Body of pancreas (tissue), 4 donors: Measurements from ENCODE around the gene MIF4GD. TPM values are rescaled to one million over a fixed set of nuclear protein-coding genes. Genes with fewer than 3 reads are reported as not detected.
"Not testable (repeated sequence)": the region's sequence is repeated elsewhere in the genome, so short reads cannot be mapped to it uniquely, and the experiment has no call there.

Experiments
- ATAC-seq: fragments of 150-250 bp; one replicate; pipeline ENCODE4 v1.9.1; 2016
- DNase-seq, 4 donors: peaks; one replicate each; pipeline ENCODE4 v3.0.0-alpha.2; 2019
- H3K27ac ChIP-seq, 4 donors: fragments of 200-600 bp; sonication (generic); 1 replicate in 3 of 4; 2 replicates in 1 of 4; pipeline versions ENCODE4 v1.5.1 to v1.6.1; 2016 to 2019; ENCODE audit warnings: mild to moderate bottlenecking in 1 of 4, mixed read lengths in 1 of 4, moderate library complexity in 1 of 4
- H3K27me3 ChIP-seq, 2 donors: fragments of 200-600 bp; sonication (generic); one replicate each; pipeline ENCODE4 v1.6.0; 2016; ENCODE audit warnings: mild to moderate bottlenecking in 1 of 2
- H3K36me3 ChIP-seq, 2 donors: fragments of 200-600 bp; sonication (generic); replicated peaks in 1 of 2; 2 replicates each; pipeline ENCODE4 v1.5.1; 2016; ENCODE audit warnings: low read depth in 2 of 2; ENCODE audit not compliant: insufficient read depth in 1 of 2
- H3K4me1 ChIP-seq: fragments of 200-600 bp; sonication (generic); one replicate; pipeline ENCODE4 v1.6.0; 2016
- H3K4me3 ChIP-seq, 2 donors: fragments of 200-600 bp; sonication (generic); 1 replicate in 1 of 2; 2 replicates in 1 of 2; pipeline ENCODE4 v1.5.1; 2016 to 2019
- H3K9me3 ChIP-seq, 3 donors: fragments of 200-600 bp; sonication (generic); 1 replicate in 2 of 3; 2 replicates in 1 of 3; pipeline ENCODE4 v1.5.1; 2016
- CTCF ChIP-seq, 7 experiments: fragments of 450-650 bp in 4 of 7; fragments of 200-600 bp in 3 of 7; sonication (generic) in 3 of 7; IDR thresholded peaks; one replicate each; pipeline ENCODE4 v1.5.1; 2016 to 2019; ENCODE audit warnings: antibody characterized with exemption in 7 of 7
- POLR2A ChIP-seq, 3 donors: fragments of 450-650 bp; IDR thresholded peaks; one replicate each; pipeline ENCODE4 v1.6.1; 2016; ENCODE audit warnings: antibody characterized with exemption in 3 of 3, mild to moderate bottlenecking in 2 of 3
- WGBS, 2 donors: methylation state at CpG; one replicate each; pipeline ENCODE4 v1.1.5; 2017; 5-methylcytosine and 5-hydroxymethylcytosine counted together
- intact Hi-C: fragments of 100-400 bp; cut with DNase I; formaldehyde crosslinking; loops from one replicate; pipeline ENCODE4 v1.15.1; 2023
- total RNA-seq, 2 donors: library from RNA; depleted of rRNA; stranded (reverse); fragments of >200 nt; gene quantifications; one replicate each; pipeline ENCODE4 v1.1.0, GENCODE V29; 2016

The MIF4GD gene
- total RNA-seq, 2 donors from 2014 or later: 20.5 to 26.4 TPM

DNA sequence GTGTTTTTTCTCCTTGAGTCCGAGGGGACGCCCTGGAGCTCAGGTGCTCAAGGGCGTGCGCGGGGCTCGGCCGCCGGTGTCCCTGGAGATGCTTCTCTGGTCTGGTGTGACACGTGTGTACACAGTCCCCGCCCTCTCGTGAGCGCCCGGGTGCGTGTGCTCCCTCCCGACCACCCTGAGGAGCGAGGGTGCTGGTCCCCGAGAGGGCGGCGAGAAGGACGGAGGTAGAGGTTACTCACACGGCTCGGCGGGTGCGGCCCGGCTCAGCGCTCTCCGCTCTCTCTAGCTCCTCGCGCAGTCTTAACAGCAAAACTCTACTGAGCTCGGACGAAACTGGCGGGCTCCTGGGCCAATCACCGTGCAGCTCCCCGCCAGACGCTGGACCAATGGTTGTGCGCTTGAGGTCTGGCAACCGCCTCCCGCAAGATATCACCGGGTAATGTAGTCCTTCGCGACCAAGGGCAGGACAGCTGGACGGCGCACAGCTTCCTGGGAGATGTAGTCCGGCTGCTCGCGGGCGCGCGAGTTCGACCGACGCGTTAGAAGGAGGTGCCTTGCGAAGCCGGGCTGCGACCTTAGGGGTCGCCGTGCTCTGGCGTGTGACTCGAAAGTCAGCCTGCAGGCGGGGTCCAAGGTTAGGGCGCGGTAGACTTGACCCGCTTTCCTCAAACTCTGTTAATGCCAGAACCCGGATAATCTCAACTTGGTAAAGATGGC lies 18.2 kb upstream of the MIF4GD start, which contains the start of gene SLC25A19:
TSS of gene SLC25A19 (minus strand) at position 319 of the 717 bp plus-strand sequence. CDS start 2,669 bp downstream, outside the sequence.
- Histone ChIP-seq H3K9me3 (no peaks in the 10 kb centered on the region), H3K4me1 (peaks cover 14% of the 10 kb centered on the region), H3K27ac (peak within 1 kb of the TSS; percentile 69 to 98 (median 87)), H3K4me3 (peak within 1 kb of the TSS; percentile 39 to 75), H3K36me3 (no peaks in the 10 kb centered on the region), H3K27me3 (no peaks in the 10 kb centered on the region)
- intact Hi-C loops: no loop called here
- TF ChIP-seq CTCF (IDR thresholded peaks at IDR 0.05) (peak in 1 of 7 experiments; percentile 14), POLR2A (IDR thresholded peaks at IDR 0.05) (peak; percentile 97 to 98 (median 97))
- DNase-seq (peak; percentile 98 to 99 (median 98)), ATAC-seq (peak; percentile 99)
- 1 to 3% methylated on average over 8 to 54 of the region's 65 CpGs for WGBS, 2 donors

- TF ChIP-seq POLR2A (IDR thresholded peaks at IDR 0.05) (no peak), CTCF (IDR thresholded peaks at IDR 0.05) (no peak)
- ATAC-seq: peak; percentile 19
- peak overlapping the region; percentile 39 to 75 for H3K4me3 ChIP-seq
- no peaks in the 10 kb centered on the region for H3K9me3 ChIP-seq
- peaks cover 14% of the 10 kb centered on the region for H3K4me1 ChIP-seq
- no peaks in the 10 kb centered on the region for H3K27me3 ChIP-seq
- peak overlapping the region; percentile 18 to 98 (median 77) for H3K27ac ChIP-seq
- 0 to 1% methylated on average over 7 to 14 of the region's 14 CpGs for WGBS, 2 donors
- no peaks in the 10 kb centered on the region for H3K36me3 ChIP-seq
- DNase-seq: no peak
- intact Hi-C loops: no loop called here
These were observed 17.7 kb upstream of the MIF4GD start for GRCh38 chr17:75288770-75289114.

DNA sequence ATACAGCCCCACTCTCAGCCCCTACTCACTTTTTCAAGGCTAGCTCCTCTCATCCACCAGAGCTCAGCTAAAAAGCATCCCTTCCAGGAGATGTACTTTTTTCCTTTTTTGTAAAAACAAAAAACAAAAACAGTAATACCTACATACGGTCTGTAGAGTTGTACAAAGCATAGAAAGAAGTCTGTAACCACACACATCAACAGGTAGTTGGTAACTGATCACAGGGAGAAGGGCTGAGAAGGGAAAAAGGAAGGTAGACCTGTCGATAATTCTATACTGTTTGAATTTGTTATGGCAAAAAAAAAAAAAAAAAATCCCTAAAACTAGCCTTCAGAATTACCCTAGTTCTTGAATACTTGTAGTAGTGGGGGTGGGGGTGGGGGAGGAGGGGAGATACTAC lies 17.3 kb upstream of the MIF4GD start:
- Histone ChIP-seq H3K4me1 (peaks cover 14% of the 10 kb centered on the region), H3K9me3 (no peaks in the 10 kb centered on the region), H3K36me3 (no peaks in the 10 kb centered on the region), H3K4me3 (peak overlapping the region in 1 of 2 donors; percentile 75), H3K27me3 (no peaks in the 10 kb centered on the region), H3K27ac (peak overlapping the region in 3 of 4 donors; percentile 59 to 98 (median 95))
- 8 to 14% methylated on average over 2 of the region's 2 CpGs for WGBS, 2 donors
- ATAC-seq (no peak), DNase-seq (no peak)
- TF ChIP-seq CTCF (IDR thresholded peaks at IDR 0.05): no peak
- intact Hi-C loops: no loop called here

GRCh38 chr17:75287221-75287620 lies 16.2 kb upstream of the MIF4GD start:
- intact Hi-C loops: no loop called here
- Histone ChIP-seq H3K27ac (no peak overlapping the region), H3K27me3 (no peaks in the 10 kb centered on the region), H3K9me3 (no peaks in the 10 kb centered on the region), H3K36me3 (no peaks in the 10 kb centered on the region), H3K4me3 (no peak overlapping the region), H3K4me1 (peaks cover 14% of the 10 kb centered on the region)
- no peak for TF ChIP-seq POLR2A (IDR thresholded peaks at IDR 0.05)
- no peak for TF ChIP-seq CTCF (IDR thresholded peaks at IDR 0.05)
- no peak for DNase-seq
- 46 to 55% methylated on average over 9 of the region's 9 CpGs for WGBS, 2 donors
- no peak for ATAC-seq

GRCh38 chr17:75285123-75285522 lies 14.1 kb upstream of the MIF4GD start:
- intact Hi-C loops: no loop called here
- ATAC-seq: no peak
- Histone ChIP-seq H3K4me1 (peaks cover 14% of the 10 kb centered on the region), H3K27ac (no peak overlapping the region), H3K4me3 (no peak overlapping the region), H3K36me3 (peaks cover 0 to 1% of the 10 kb centered on the region in 2 donors), H3K9me3 (no peaks in the 10 kb centered on the region), H3K27me3 (no peaks in the 10 kb centered on the region)
- 83 to 93% methylated on average over 3 to 6 of the region's 6 CpGs for WGBS, 2 donors
- no peak for DNase-seq
- TF ChIP-seq POLR2A (IDR thresholded peaks at IDR 0.05) (no peak), CTCF (IDR thresholded peaks at IDR 0.05) (no peak)

DNA sequence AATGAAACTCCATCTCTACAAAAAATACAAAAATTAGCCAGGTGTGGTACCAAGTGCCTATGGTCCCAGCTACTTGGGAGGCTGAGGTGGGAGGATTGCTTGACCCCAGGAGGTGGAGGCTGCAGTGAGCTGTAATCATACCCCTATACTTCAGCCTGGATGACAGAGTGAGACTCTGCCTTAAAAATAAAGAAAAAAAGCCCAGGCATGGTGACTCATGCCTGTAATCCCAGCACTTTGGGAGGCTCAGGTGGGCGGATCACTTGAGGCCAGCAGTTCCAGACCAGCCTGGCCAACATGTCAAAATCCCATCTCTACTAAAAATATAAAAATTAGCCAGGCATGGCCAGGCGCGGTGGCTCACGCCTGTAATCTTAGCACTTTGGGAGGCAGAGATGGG lies 9.2 kb upstream of the MIF4GD start:
- ATAC-seq, H3K4me1 ChIP-seq, H3K36me3 ChIP-seq, H3K9me3 ChIP-seq, H3K27ac ChIP-seq, H3K4me3 ChIP-seq, intact Hi-C loops, DNase-seq, H3K27me3 ChIP-seq: not testable (repeated sequence)
- 90 to 95% methylated on average over 4 of the region's 4 CpGs for WGBS, 2 donors
